AG09309 (cell line): ENCODE measurements around the gene ELANE.
"Not testable (repeated sequence)": the region's sequence is repeated elsewhere in the genome, so short reads cannot be mapped to it uniquely, and the experiment has no call there.

Source experiments
- DNase-seq: peaks from one replicate; pipeline ENCODE4 v3.0.0-alpha.2; 2010; ENCODE audit warnings: low read depth
- H3K4me3 ChIP-seq: 2 replicates; pipeline ENCODE4 v1.5.1; 2011; ENCODE audit warnings: mild to moderate bottlenecking, low read depth, low read length, moderate library complexity; ENCODE audit not compliant: control insufficient read depth
- TF ChIP-seq, protein P1 (sequence below): IDR thresholded peaks from 2 replicates; pipeline ENCODE4 v1.5.1; 2011; ENCODE audit warnings: mild to moderate bottlenecking, low read depth, low read length, inconsistent platforms; ENCODE audit not compliant: insufficient read depth, control insufficient read depth; ENCODE audit errors: missing control alignments

Gene ELANE

DNA sequence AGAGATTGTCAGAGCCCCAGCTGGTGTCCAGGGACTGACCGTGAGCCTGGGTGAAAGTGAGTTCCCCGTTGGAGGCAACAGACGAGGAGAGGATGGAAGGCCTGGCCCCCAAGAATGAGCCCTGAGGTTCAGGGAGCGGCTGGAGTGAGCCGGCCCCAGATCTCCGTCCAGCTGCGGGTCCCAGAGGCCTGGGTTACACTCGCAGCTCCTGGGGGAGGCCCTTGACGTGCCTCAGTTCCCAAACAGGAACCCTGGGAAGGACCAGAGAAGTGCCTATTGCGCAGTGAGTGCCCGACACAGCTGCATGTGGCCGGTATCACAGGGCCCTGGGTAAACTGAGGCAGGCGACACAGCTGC is 1.1 kb upstream of the ELANE start:
- no peak overlapping the region for H3K4me3 ChIP-seq
- TF ChIP-seq, protein P1, sequence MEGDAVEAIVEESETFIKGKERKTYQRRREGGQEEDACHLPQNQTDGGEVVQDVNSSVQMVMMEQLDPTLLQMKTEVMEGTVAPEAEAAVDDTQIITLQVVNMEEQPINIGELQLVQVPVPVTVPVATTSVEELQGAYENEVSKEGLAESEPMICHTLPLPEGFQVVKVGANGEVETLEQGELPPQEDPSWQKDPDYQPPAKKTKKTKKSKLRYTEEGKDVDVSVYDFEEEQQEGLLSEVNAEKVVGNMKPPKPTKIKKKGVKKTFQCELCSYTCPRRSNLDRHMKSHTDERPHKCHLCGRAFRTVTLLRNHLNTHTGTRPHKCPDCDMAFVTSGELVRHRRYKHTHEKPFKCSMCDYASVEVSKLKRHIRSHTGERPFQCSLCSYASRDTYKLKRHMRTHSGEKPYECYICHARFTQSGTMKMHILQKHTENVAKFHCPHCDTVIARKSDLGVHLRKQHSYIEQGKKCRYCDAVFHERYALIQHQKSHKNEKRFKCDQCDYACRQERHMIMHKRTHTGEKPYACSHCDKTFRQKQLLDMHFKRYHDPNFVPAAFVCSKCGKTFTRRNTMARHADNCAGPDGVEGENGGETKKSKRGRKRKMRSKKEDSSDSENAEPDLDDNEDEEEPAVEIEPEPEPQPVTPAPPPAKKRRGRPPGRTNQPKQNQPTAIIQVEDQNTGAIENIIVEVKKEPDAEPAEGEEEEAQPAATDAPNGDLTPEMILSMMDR, result no peak
- no peak for DNase-seq

DNA sequence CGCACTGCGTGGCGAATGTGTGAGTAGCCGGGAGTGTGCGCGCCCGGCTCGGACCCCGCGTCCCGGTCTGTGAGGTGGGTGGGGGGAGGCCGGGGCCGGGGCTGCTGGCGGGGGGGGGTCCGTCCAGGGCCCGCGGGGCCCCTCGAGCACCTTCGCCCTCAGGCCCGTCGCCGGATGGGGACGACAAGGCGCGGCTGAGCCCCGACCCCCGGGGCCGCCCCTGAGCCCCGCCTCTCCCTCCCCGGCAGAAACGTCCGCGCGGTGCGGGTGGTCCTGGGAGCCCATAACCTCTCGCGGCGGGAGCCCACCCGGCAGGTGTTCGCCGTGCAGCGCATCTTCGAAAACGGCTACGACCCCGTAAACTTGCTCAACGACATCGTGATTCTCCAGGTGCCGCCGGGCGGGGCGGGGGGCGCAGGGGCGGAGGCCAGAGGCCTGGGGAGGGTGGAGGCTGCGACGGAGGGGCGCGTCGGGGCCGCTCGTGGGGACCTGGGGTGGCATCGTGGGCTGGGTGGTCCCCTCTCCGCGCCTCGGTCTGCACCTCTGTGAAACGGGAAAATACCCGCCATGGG is 997 bp downstream of the ELANE start:
- no peak for DNase-seq
- TF ChIP-seq, protein P1, result no peak

DNA sequence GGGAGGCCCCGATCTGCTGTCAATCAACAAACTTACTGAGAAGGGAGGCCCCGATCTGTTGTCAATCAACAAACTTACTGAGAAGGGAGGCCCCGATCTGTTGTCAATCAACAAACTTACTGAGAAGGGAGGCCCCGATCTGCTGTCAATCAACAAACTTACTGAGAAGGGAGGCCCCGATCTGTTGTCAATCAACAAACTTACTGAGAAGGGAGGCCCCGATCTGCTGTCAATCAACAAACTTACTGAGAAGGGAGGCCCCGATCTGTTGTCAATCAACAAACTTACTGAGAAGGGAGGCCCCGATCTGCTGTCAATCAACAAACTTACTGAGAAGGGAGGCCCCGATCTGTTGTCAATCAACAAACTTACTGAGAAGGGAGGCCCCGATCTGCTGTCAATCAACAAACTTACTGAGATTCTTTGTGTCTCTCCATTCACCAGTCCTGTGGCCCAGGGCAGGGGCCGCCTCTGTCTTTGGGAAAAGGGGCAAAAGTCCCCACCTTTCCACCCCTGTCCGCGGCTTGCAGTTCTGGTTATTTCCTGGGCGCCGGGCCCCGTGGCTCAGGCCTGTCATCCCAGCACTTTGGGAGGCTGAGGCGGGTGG is 1.6 kb downstream of the ELANE start:
- not testable (repeated sequence) for H3K4me3 ChIP-seq, DNase-seq

More for the DNA sequence above, 997 bp downstream of the ELANE start:
- no peak overlapping the region for H3K4me3 ChIP-seq

DNA sequence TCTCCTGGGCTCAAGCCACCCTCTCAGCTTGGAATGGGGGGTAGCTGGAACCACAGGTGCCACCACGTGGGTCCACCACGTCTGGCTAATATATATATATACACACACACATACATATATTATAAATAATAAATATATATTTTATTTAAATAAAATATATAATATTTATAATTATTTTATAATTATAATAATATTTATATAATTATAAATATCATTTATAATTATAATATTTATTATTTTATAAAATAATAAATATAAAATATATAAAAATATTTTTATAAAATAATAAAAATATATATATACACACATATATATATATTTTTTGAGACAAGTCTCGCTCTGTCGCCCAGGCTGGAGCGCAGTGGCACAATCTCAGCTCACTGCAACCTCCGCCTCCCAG is 2.4 kb downstream of the ELANE start:
- TF ChIP-seq, protein P1, result no peak
- no peak overlapping the region for H3K4me3 ChIP-seq
- no peak for DNase-seq

DNA sequence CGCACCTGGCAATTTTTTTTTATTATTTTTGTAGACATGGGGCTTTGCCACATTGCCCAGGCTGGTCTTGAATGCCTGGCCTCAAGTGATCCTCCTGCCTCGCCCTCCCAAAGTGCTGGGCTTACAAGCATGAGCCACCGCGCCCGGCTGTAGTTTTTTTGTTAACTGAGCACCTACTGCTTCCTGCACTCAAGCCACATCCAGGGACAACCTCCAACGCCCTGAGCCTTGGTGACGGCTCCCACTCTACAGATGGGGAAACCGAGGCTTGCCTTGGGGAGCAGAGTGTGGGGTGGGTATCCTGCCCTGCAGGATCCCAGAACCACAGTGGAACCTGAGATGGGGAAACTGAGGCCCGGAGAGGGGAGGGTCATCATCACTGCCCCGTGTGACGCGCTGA is 3.0 kb downstream of the ELANE start:
- no peak for DNase-seq
- H3K4me3 ChIP-seq, result no peak overlapping the region
- TF ChIP-seq, protein P1, result no peak

DNA sequence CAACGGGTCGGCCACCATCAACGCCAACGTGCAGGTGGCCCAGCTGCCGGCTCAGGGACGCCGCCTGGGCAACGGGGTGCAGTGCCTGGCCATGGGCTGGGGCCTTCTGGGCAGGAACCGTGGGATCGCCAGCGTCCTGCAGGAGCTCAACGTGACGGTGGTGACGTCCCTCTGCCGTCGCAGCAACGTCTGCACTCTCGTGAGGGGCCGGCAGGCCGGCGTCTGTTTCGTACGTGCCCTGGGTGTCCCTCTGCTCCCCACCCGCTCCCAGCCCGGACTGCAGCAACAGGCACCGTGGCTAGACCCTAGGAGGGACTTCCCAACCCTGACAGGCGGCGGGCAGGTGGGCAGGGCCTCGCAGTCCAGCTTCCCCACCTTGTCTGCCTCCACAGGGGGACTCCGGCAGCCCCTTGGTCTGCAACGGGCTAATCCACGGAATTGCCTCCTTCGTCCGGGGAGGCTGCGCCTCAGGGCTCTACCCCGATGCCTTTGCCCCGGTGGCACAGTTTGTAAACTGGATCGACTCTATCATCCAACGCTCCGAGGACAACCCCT is 3.5 kb downstream of the ELANE start:
- TF ChIP-seq, protein P1, result no peak
- H3K4me3 ChIP-seq, result no peak overlapping the region
- no peak for DNase-seq

DNA sequence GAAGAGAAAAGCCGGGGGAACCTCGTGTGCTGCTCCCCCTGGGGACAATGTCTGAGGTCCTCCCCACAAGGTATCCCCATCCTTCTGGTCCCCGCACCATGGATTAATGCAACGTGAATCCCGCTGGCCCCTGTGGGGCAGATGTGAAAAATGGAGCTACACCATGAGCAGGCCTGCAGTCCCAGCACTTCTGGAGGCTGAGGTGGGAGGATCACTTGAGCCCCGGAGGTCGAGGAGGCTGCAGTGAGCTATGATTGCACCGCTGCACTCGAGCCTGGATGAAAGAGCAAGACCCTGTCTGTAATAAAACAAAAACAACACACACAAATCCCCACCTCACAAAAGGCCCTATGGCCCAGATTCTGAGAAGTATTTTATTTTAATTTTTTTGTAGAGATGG is 6.2 kb downstream of the ELANE start:
- DNase-seq, result no peak
- TF ChIP-seq, protein P1, result no peak
- no peak overlapping the region for H3K4me3 ChIP-seq
